Measurements from ENCODE around the gene DCN.

The DCN gene

GRCh38 chr12:91186156-91186555 lies 3.5 kb upstream of the DCN start:
- TF ChIP-seq TAF1 (IDR thresholded peaks at IDR 0.05; ENCODE audit: borderline replicate concordance, insufficient read depth, low read length) (no peak), SIN3A (IDR thresholded peaks at IDR 0.05; ENCODE audit: borderline replicate concordance, insufficient read depth, low read length) (no peak), POLR2AphosphoS5 (IDR thresholded peaks at IDR 0.05; ENCODE audit: low read depth, low read length) (no peak), FOXP2 (optimal IDR thresholded peaks at IDR 0.05; ENCODE audit: borderline replicate concordance, extremely low read depth, extremely low read length, insufficient read depth) (no peak)
- TF ChIP-seq, protein P1, sequence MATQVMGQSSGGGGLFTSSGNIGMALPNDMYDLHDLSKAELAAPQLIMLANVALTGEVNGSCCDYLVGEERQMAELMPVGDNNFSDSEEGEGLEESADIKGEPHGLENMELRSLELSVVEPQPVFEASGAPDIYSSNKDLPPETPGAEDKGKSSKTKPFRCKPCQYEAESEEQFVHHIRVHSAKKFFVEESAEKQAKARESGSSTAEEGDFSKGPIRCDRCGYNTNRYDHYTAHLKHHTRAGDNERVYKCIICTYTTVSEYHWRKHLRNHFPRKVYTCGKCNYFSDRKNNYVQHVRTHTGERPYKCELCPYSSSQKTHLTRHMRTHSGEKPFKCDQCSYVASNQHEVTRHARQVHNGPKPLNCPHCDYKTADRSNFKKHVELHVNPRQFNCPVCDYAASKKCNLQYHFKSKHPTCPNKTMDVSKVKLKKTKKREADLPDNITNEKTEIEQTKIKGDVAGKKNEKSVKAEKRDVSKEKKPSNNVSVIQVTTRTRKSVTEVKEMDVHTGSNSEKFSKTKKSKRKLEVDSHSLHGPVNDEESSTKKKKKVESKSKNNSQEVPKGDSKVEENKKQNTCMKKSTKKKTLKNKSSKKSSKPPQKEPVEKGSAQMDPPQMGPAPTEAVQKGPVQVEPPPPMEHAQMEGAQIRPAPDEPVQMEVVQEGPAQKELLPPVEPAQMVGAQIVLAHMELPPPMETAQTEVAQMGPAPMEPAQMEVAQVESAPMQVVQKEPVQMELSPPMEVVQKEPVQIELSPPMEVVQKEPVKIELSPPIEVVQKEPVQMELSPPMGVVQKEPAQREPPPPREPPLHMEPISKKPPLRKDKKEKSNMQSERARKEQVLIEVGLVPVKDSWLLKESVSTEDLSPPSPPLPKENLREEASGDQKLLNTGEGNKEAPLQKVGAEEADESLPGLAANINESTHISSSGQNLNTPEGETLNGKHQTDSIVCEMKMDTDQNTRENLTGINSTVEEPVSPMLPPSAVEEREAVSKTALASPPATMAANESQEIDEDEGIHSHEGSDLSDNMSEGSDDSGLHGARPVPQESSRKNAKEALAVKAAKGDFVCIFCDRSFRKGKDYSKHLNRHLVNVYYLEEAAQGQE (IDR thresholded peaks at IDR 0.05; ENCODE audit: insufficient read depth in 1 of 2, low read depth in 2 of 2, low read length in 2 of 2), result no peak

GRCh38 chr12:91185421-91185820 lies 2.8 kb upstream of the DCN start:
- TF ChIP-seq SIN3A (IDR thresholded peaks at IDR 0.05; ENCODE audit: borderline replicate concordance, insufficient read depth, low read length) (no peak), POLR2AphosphoS5 (IDR thresholded peaks at IDR 0.05; ENCODE audit: low read depth, low read length) (no peak)

GRCh38 chr12:91183551-91183950 lies 934 bp upstream of the DCN start:
- TF ChIP-seq SIN3A (IDR thresholded peaks at IDR 0.05; ENCODE audit: borderline replicate concordance, insufficient read depth, low read length) (no peak), FOXP2 (optimal IDR thresholded peaks at IDR 0.05; ENCODE audit: borderline replicate concordance, extremely low read depth, extremely low read length, insufficient read depth) (no peak), POLR2AphosphoS5 (IDR thresholded peaks at IDR 0.05; ENCODE audit: low read depth, low read length) (no peak)

- no peak for TF ChIP-seq FOXP2 (optimal IDR thresholded peaks at IDR 0.05; ENCODE audit: borderline replicate concordance, extremely low read depth, extremely low read length, insufficient read depth)
- TF ChIP-seq POLR2AphosphoS5 (IDR thresholded peaks at IDR 0.05; ENCODE audit: low read depth, low read length), result no peak
- TF ChIP-seq, protein P1 (IDR thresholded peaks at IDR 0.05; ENCODE audit: insufficient read depth in 1 of 2, low read depth in 2 of 2, low read length in 2 of 2), result no peak
- TF ChIP-seq SIN3A (IDR thresholded peaks at IDR 0.05; ENCODE audit: borderline replicate concordance, insufficient read depth, low read length), result no peak
- no peak for TF ChIP-seq TAF1 (IDR thresholded peaks at IDR 0.05; ENCODE audit: borderline replicate concordance, insufficient read depth, low read length)
Observed at GRCh38 chr12:91180582-91181395, 1.8 kb downstream of the DCN start.

DNA sequence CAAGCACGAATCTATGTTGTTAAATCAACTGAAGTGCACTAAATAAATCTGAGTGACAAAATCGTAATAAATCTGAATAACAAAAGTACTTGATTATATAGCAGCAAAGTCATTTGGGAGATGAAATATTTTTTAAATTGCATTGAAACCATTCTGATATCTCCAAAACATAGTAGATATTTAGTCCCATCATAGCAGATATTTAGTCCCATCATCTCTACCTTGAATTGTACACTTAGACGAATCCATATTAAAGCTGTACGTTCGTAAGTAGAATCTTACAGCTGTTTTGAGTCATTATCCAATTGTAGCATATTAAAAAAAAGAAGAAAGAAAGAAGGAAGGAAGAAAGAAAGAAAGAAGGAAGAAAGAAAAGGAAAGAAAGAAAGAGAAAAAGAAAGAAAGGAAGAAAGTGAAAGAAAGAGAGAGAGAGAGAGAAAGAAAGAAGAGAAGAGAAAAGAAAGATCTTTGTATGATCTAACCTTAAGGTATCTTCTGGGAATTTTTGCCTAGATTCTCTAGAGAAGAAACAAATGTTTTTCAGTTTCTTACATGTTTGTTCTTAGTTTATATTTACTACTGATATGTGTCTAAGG lies 2.6 kb downstream of the DCN start:
- TF ChIP-seq, protein P1 (IDR thresholded peaks at IDR 0.05; ENCODE audit: insufficient read depth in 1 of 2, low read depth in 2 of 2, low read length in 2 of 2), result no peak
- TF ChIP-seq FOXP2 (optimal IDR thresholded peaks at IDR 0.05; ENCODE audit: borderline replicate concordance, extremely low read depth, extremely low read length, insufficient read depth), result no peak
- no peak for TF ChIP-seq POLR2AphosphoS5 (IDR thresholded peaks at IDR 0.05; ENCODE audit: low read depth, low read length)
- TF ChIP-seq TAF1 (IDR thresholded peaks at IDR 0.05; ENCODE audit: borderline replicate concordance, insufficient read depth, low read length), result no peak
- TF ChIP-seq SIN3A (IDR thresholded peaks at IDR 0.05; ENCODE audit: borderline replicate concordance, insufficient read depth, low read length), result no peak

DNA sequence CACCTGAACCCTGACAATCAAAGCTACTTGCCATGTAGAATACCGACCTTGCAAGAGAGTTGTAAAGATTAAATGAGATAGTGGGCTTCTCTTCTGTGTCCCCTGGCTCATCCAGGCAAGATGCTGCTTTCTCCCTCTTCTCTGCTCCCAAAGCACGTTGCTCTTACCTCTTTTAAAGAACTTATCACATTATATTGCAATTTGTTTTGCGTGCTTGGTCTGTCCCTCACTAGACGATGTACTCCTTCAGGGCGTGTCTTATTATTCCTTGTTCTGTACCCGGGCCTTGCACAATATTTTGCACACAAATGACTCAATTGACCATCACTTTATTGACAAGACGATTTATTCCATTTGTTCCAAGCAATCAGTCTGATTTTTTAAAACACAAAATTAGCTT lies 3.3 kb downstream of the DCN start:
- TF ChIP-seq SIN3A (IDR thresholded peaks at IDR 0.05; ENCODE audit: borderline replicate concordance, insufficient read depth, low read length) (no peak), FOXP2 (optimal IDR thresholded peaks at IDR 0.05; ENCODE audit: borderline replicate concordance, extremely low read depth, extremely low read length, insufficient read depth) (no peak), TAF1 (IDR thresholded peaks at IDR 0.05; ENCODE audit: borderline replicate concordance, insufficient read depth, low read length) (no peak), POLR2AphosphoS5 (IDR thresholded peaks at IDR 0.05; ENCODE audit: low read depth, low read length) (no peak)
- TF ChIP-seq, protein P1 (IDR thresholded peaks at IDR 0.05; ENCODE audit: insufficient read depth in 1 of 2, low read depth in 2 of 2, low read length in 2 of 2), result no peak
